ENCODE data around the gene ITIH3. TPM values are rescaled to one million over a fixed set of nuclear protein-coding genes. Genes with fewer than 3 reads are reported as not detected.

The ITIH3 gene
- polyA plus RNA-seq, 1 donor from 2014 or later = not detected

GRCh38 chr3:52854013-52854412 is 59.4 kb downstream of the ITIH3 start:
- no peak overlapping the region for H3K9ac ChIP-seq (ENCODE audit: low read length)
- H3K4me2 ChIP-seq (ENCODE audit: low read length) = no peak overlapping the region
- TF ChIP-seq MXI1 (conservative IDR thresholded peaks at IDR 0.05; ENCODE audit: poor library complexity, severe bottlenecking) = no peak
- TF ChIP-seq, protein P1, sequence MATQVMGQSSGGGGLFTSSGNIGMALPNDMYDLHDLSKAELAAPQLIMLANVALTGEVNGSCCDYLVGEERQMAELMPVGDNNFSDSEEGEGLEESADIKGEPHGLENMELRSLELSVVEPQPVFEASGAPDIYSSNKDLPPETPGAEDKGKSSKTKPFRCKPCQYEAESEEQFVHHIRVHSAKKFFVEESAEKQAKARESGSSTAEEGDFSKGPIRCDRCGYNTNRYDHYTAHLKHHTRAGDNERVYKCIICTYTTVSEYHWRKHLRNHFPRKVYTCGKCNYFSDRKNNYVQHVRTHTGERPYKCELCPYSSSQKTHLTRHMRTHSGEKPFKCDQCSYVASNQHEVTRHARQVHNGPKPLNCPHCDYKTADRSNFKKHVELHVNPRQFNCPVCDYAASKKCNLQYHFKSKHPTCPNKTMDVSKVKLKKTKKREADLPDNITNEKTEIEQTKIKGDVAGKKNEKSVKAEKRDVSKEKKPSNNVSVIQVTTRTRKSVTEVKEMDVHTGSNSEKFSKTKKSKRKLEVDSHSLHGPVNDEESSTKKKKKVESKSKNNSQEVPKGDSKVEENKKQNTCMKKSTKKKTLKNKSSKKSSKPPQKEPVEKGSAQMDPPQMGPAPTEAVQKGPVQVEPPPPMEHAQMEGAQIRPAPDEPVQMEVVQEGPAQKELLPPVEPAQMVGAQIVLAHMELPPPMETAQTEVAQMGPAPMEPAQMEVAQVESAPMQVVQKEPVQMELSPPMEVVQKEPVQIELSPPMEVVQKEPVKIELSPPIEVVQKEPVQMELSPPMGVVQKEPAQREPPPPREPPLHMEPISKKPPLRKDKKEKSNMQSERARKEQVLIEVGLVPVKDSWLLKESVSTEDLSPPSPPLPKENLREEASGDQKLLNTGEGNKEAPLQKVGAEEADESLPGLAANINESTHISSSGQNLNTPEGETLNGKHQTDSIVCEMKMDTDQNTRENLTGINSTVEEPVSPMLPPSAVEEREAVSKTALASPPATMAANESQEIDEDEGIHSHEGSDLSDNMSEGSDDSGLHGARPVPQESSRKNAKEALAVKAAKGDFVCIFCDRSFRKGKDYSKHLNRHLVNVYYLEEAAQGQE (IDR thresholded peaks at IDR 0.05; ENCODE audit: borderline replicate concordance) = no peak
- no peak overlapping the region for H3K4me3 ChIP-seq (ENCODE audit: low read length)
- no peaks in the 10 kb centered on the region for H3K9me2 ChIP-seq (ENCODE audit: insufficient read depth, low read length)
- no peak overlapping the region for H2AFZ ChIP-seq (ENCODE audit: low read depth, low read length)
- H3K9me3 ChIP-seq (ENCODE audit: low read length) = no peaks in the 10 kb centered on the region
- H3K36me3 ChIP-seq (ENCODE audit: insufficient read depth, low read length) = no peaks in the 10 kb centered on the region
- H3K27ac ChIP-seq (ENCODE audit: low read length) = no peak overlapping the region
- H3K27me3 ChIP-seq (ENCODE audit: insufficient read depth, low read depth, low read length) = no peaks in the 10 kb centered on the region
- no peaks in the 10 kb centered on the region for H3K79me2 ChIP-seq (replicated peaks; ENCODE audit: insufficient read depth, low read length)
- H3F3A ChIP-seq (ENCODE audit: insufficient read depth, low read length, poor library complexity, severe bottlenecking) = no peaks in the 10 kb centered on the region
- H4K20me1 ChIP-seq (ENCODE audit: insufficient read depth) = no peaks in the 10 kb centered on the region

- TF ChIP-seq TAF1 (IDR thresholded peaks at IDR 0.05; ENCODE audit: low read depth) = no peak
- no peak for TF ChIP-seq EZH2 (IDR thresholded peaks at IDR 0.05; ENCODE audit: borderline replicate concordance, insufficient read depth, low read length, poor library complexity, severe bottlenecking)
- no peak for TF ChIP-seq EP300 (conservative IDR thresholded peaks at IDR 0.05; ENCODE audit: poor library complexity, severe bottlenecking)
- no peak for TF ChIP-seq MXI1 (conservative IDR thresholded peaks at IDR 0.05; ENCODE audit: poor library complexity, severe bottlenecking)
- no peak for TF ChIP-seq RAD21 (conservative IDR thresholded peaks at IDR 0.05)
- TF ChIP-seq, protein P2, sequence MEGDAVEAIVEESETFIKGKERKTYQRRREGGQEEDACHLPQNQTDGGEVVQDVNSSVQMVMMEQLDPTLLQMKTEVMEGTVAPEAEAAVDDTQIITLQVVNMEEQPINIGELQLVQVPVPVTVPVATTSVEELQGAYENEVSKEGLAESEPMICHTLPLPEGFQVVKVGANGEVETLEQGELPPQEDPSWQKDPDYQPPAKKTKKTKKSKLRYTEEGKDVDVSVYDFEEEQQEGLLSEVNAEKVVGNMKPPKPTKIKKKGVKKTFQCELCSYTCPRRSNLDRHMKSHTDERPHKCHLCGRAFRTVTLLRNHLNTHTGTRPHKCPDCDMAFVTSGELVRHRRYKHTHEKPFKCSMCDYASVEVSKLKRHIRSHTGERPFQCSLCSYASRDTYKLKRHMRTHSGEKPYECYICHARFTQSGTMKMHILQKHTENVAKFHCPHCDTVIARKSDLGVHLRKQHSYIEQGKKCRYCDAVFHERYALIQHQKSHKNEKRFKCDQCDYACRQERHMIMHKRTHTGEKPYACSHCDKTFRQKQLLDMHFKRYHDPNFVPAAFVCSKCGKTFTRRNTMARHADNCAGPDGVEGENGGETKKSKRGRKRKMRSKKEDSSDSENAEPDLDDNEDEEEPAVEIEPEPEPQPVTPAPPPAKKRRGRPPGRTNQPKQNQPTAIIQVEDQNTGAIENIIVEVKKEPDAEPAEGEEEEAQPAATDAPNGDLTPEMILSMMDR (IDR thresholded peaks at IDR 0.05; ENCODE audit: poor library complexity, severe bottlenecking) = no peak
- no peak for TF ChIP-seq POLR2AphosphoS5 (IDR thresholded peaks at IDR 0.05)
- TF ChIP-seq, protein P1 (IDR thresholded peaks at IDR 0.05; ENCODE audit: borderline replicate concordance) = no peak
- no peak for TF ChIP-seq SMC3 (conservative IDR thresholded peaks at IDR 0.05; ENCODE audit: poor library complexity)
- Histone ChIP-seq H2AFZ (ENCODE audit: low read depth, low read length) (no peak overlapping the region), H3K36me3 (ENCODE audit: insufficient read depth, low read length) (no peaks in the 10 kb centered on the region), H4K20me1 (ENCODE audit: insufficient read depth) (no peaks in the 10 kb centered on the region), H3K27me3 (ENCODE audit: insufficient read depth, low read depth, low read length) (no peaks in the 10 kb centered on the region), H3K27ac (ENCODE audit: low read length) (no peak overlapping the region), H3K4me2 (ENCODE audit: low read length) (no peak overlapping the region), H3K4me3 (ENCODE audit: low read length) (no peak overlapping the region), H3K9me2 (ENCODE audit: insufficient read depth, low read length) (no peaks in the 10 kb centered on the region), H3F3A (ENCODE audit: insufficient read depth, low read length, poor library complexity, severe bottlenecking) (no peaks in the 10 kb centered on the region), H3K79me2 (replicated peaks; ENCODE audit: insufficient read depth, low read length) (no peaks in the 10 kb centered on the region), H3K9me3 (ENCODE audit: low read length) (no peaks in the 10 kb centered on the region), H3K9ac (ENCODE audit: low read length) (no peak overlapping the region)
Observed at GRCh38 chr3:52856666-52857065, 62.1 kb downstream of the ITIH3 start.

Data from neural cell (in vitro differentiated cells).